B cell (primary cell): ENCODE measurements around the gene PPAN. TPM values are rescaled to one million over a fixed set of nuclear protein-coding genes. Genes with fewer than 3 reads are reported as not detected.
A peak's percentile ranks its signal among the peaks of the same experiment; 100 is the strongest.

ENCODE experiments used
- ATAC-seq: fragments of 200-7000 bp; cut with Tn5 transposase; one replicate; pipeline ENCODE4 v1.10.0; 2021; ENCODE audit warnings: low read depth, mild to moderate bottlenecking, moderate number of reproducible peaks, moderate library complexity
- CTCF ChIA-PET: fragments of 350-600 bp; sonication (Branson Sonifier 250); formaldehyde crosslinking; loops from one replicate; lab custom pipeline; 2021; ENCODE audit warnings: antibody characterized with exemption, inconsistent platforms; lab: Charles Lee
- POLR2A ChIA-PET: fragments of 350-600 bp; sonication (Branson Sonifier 250); formaldehyde crosslinking; loops from one replicate; lab custom pipeline; 2021; ENCODE audit warnings: antibody characterized with exemption; lab: Charles Lee
- DNase-seq: peaks from one replicate; pipeline ENCODE4 v3.0.0; 2013
- H2AFZ ChIP-seq: 2 replicates; pipeline ENCODE4 v1.6.1; 2012; ENCODE audit warnings: mild to moderate bottlenecking, low read depth, low read length; ENCODE audit not compliant: insufficient read depth, poor library complexity, severe bottlenecking
- H3K27ac ChIP-seq, 2 donors: 1 replicate in 1 of 2; 2 replicates in 1 of 2; pipeline ENCODE4 v1.5.1; 2012 to 2013; ENCODE audit warnings: low read length in 2 of 2, mild to moderate bottlenecking in 2 of 2, moderate library complexity in 1 of 2
- H3K27me3 ChIP-seq, 4 experiments: fragments of 200-600 bp in 1 of 4; sonication (generic) in 1 of 4; replicated peaks in 1 of 4; 1 replicate in 2 of 4; 2 replicates in 2 of 4; pipeline versions ENCODE4 v1.6.1 to v1.7.0; 2013 to 2016; ENCODE audit warnings: low read length in 3 of 4, mild to moderate bottlenecking in 2 of 4, mixed read lengths in 1 of 4, moderate library complexity in 1 of 4; ENCODE audit not compliant: insufficient read depth in 4 of 4, control insufficient read depth in 3 of 4; ENCODE audit errors: control extremely low read depth in 1 of 4
- H3K36me3 ChIP-seq, 2 experiments: replicated peaks in 1 of 2; 1 replicate in 1 of 2; 2 replicates in 1 of 2; pipeline versions ENCODE4 v1.6.1 to v1.7.1; 2013; ENCODE audit warnings: low read length in 1 of 2; ENCODE audit not compliant: insufficient read depth in 2 of 2, control insufficient read depth in 1 of 2; ENCODE audit errors: control extremely low read depth in 1 of 2, extremely low read depth in 1 of 2
- H3K4me1 ChIP-seq, 2 donors: fragments of 200-600 bp in 1 of 2; sonication (generic) in 1 of 2; 1 replicate in 1 of 2; 2 replicates in 1 of 2; pipeline versions ENCODE4 v1.5.1 to v1.6.1; 2013 to 2017; ENCODE audit warnings: low read length in 2 of 2; ENCODE audit not compliant: control insufficient read depth in 2 of 2, insufficient read depth in 2 of 2
- H3K4me2 ChIP-seq: replicated peaks from 2 replicates; pipeline ENCODE3; 2012; ENCODE audit warnings: mild to moderate bottlenecking, low read depth, low read length; ENCODE audit not compliant: poor library complexity, severe bottlenecking
- H3K4me3 ChIP-seq, 5 experiments: fragments of 200-600 bp in 1 of 5; sonication (generic) in 1 of 5; 1 replicate in 3 of 5; 2 replicates in 2 of 5; pipeline versions ENCODE4 v1.5.1 to v1.7.0; 2011 to 2016; ENCODE audit warnings: low read length in 4 of 5, mild to moderate bottlenecking in 4 of 5, low read depth in 2 of 5, control low read depth in 1 of 5, moderate library complexity in 1 of 5; ENCODE audit not compliant: insufficient read depth in 1 of 5; ENCODE audit errors: control extremely low read depth in 1 of 5, extremely low read depth in 1 of 5
- H3K79me2 ChIP-seq: fragments of 200-600 bp; sonication (generic); one replicate; pipeline ENCODE4 v1.6.0; 2016; ENCODE audit warnings: low read length; ENCODE audit not compliant: control insufficient read depth, insufficient read depth
- H3K9ac ChIP-seq: fragments of 200-600 bp; sonication (generic); 2 replicates; pipeline ENCODE4 v1.6.1; 2017; ENCODE audit warnings: mild to moderate bottlenecking, low read length, moderate library complexity
- H3K9me3 ChIP-seq, 3 donors: one replicate each; pipeline versions ENCODE4 v1.6.1 to v1.7.1; 2013; ENCODE audit warnings: low read length in 2 of 3; ENCODE audit not compliant: control insufficient read depth in 2 of 3, insufficient read depth in 1 of 3; ENCODE audit errors: control extremely low read depth in 1 of 3
- H4K20me1 ChIP-seq: 2 replicates; pipeline ENCODE4 v1.6.0; 2012; ENCODE audit warnings: mild to moderate bottlenecking, low read length; ENCODE audit not compliant: insufficient read depth, control insufficient read depth, poor library complexity, severe bottlenecking
- H3K27ac Mint-ChIP-seq: one replicate; pipeline ENCODE4 v1.8.0; 2021; ENCODE audit warnings: mixed read lengths
- H3K27me3 Mint-ChIP-seq: one replicate; pipeline ENCODE4 v1.8.0; 2021; ENCODE audit warnings: mixed read lengths
- H3K4me1 Mint-ChIP-seq: one replicate; pipeline ENCODE4 v1.8.0; 2021; ENCODE audit warnings: mixed read lengths
- H3K4me3 Mint-ChIP-seq: one replicate; pipeline ENCODE4 v1.8.0; 2021; ENCODE audit warnings: mixed read lengths
- H3K9me3 Mint-ChIP-seq: one replicate; pipeline ENCODE4 v1.8.0; 2022; ENCODE audit warnings: mixed read lengths; ENCODE audit not compliant: insufficient read depth
- EZH2 ChIP-seq: IDR thresholded peaks from 2 replicates; pipeline ENCODE4 v1.6.1; 2012; ENCODE audit warnings: borderline replicate concordance, low read depth, mild to moderate bottlenecking, moderate library complexity, low read length; ENCODE audit not compliant: insufficient read depth, poor library complexity, severe bottlenecking
- WGBS: methylation state at CpG from one replicate; pipeline ENCODE4 v1.1.5; 2013; ENCODE audit warnings: missing lambda C conversion rate; ENCODE audit not compliant: insufficient coverage; 5-methylcytosine and 5-hydroxymethylcytosine counted together
- intact Hi-C: fragments of 100-400 bp; cut with micrococcal nuclease; formaldehyde crosslinking; loops from one replicate; pipeline ENCODE4 v1.10.0; 2022
- polyA plus RNA-seq: library from polyadenylated mRNA; depleted of rRNA; stranded (reverse); fragments of >200 nt; gene quantifications from 2 replicates; pipeline ENCODE4 v1.2.3, GENCODE V29; 2012
- total RNA-seq, 2 donors: library from RNA; stranded (reverse); fragments of 120-200 nt in 1 of 2; gene quantifications; 1 replicate in 1 of 2; 2 replicates in 1 of 2; pipeline versions ENCODE4 v1.2.3 to v1.2.4, GENCODE V29; 2013 to 2022
- TF ChIP-seq, protein P1 (sequence below): fragments of 200-600 bp; IDR thresholded peaks from one replicate; pipeline ENCODE4 v1.8.0; 2022; ENCODE audit warnings: antibody characterized with exemption, mild to moderate bottlenecking

The PPAN gene
- total and polyA plus RNA-seq, 2 donors (not counting 1 experiment from before 2014, with no cell fraction given) = 42.2 to 88.0 TPM

DNA sequence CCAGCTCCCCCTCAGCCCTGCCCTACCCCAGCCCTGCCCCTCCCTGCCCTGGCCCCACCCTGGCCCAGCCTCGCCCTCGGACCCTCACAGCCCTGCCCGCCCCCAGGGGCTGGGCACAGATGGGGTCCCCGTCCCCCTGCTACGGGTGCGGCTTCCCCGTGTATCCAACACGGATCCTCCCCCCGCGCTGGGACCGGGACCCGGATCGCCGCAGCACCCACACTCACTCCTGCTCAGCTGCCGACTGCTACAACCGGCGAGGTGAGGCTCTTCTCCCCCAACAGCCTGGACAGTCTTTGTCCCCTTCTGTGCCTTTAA lies 14.8 kb upstream of the PPAN start:
- Histone ChIP-seq H3K4me3 (no peak overlapping the region), H2AFZ (no peak overlapping the region), H3K27ac (peak overlapping the region in 1 of 2 donors; percentile 59), H3K36me3 (peaks cover 0 to 14% of the 10 kb centered on the region in 2 experiments), H3K79me2 (peaks cover 8% of the 10 kb centered on the region), H4K20me1 (no peaks in the 10 kb centered on the region), H3K4me1 (peaks cover 13 to 34% of the 10 kb centered on the region in 2 donors), H3K9me3 (peaks cover 0 to 4% (median 4%) of the 10 kb centered on the region in 3 donors), H3K9ac (no peak overlapping the region), H3K27me3 (no peaks in the 10 kb centered on the region), H3K4me2 (no peak overlapping the region)
- intact Hi-C loops = no loop called here
- ChIA-PET CTCF (no interaction called here), POLR2A (interaction anchor here (0.9 to 1.2 kb wide), 2 partner anchors 10 to 11 kb away, joined by 3 to 12 read pairs; partner anchors contain the start of gene ANGPTL6)
- TF ChIP-seq EZH2 = no peak
- TF ChIP-seq, protein P1, sequence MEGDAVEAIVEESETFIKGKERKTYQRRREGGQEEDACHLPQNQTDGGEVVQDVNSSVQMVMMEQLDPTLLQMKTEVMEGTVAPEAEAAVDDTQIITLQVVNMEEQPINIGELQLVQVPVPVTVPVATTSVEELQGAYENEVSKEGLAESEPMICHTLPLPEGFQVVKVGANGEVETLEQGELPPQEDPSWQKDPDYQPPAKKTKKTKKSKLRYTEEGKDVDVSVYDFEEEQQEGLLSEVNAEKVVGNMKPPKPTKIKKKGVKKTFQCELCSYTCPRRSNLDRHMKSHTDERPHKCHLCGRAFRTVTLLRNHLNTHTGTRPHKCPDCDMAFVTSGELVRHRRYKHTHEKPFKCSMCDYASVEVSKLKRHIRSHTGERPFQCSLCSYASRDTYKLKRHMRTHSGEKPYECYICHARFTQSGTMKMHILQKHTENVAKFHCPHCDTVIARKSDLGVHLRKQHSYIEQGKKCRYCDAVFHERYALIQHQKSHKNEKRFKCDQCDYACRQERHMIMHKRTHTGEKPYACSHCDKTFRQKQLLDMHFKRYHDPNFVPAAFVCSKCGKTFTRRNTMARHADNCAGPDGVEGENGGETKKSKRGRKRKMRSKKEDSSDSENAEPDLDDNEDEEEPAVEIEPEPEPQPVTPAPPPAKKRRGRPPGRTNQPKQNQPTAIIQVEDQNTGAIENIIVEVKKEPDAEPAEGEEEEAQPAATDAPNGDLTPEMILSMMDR = no peak
- H3K4me3 Mint-ChIP-seq = no peak overlapping the region
- peak overlapping the region; percentile 91 for H3K27ac Mint-ChIP-seq
- no peak for DNase-seq
- ATAC-seq = no peak
- 98% methylated on average over 17 of the region's 17 CpGs for WGBS
- no peaks in the 10 kb centered on the region for H3K27me3 Mint-ChIP-seq
- H3K9me3 Mint-ChIP-seq = no peaks in the 10 kb centered on the region
- H3K4me1 Mint-ChIP-seq = peaks cover 33% of the 10 kb centered on the region

DNA sequence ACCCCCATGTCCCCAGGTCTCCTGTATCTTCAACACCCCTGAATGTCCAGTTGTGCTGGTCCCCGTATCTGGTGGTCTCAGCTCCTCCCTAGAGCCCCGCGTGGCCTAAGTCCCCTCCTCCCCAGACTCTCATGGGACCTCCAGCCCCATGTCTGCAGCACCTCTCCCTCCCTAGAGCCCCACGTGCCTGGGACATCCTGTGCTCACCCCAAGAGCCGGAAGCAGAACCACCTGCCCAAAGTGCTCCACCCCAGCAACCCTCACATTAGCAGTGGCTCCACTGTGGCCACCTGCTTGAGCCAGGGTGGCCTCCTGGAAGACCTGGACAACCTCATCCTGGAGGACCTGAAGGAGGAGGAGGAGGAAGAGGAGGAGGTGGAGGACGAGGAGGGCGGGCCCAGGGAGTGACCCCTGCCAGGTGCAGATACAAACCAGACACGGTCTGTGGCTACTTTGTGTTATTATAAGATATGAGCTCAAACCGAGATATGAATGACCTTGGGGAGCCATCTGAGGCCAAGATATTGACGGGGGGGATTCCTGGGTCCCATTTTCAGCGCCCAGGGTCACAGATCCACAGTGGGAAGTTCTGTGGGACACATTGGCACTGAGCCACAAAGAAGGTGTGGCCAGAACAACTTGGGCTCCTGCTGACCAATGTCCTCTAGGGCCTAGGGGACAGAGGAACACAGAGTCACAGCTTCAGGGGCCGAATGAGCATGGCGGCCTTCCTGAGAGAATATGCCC lies 14.1 kb upstream of the PPAN start:
- POLR2A ChIA-PET = interaction anchor here (0.6 to 1.2 kb wide), 3 partner anchors 9 to 10 kb away, joined by 3 to 12 read pairs (median 5); partner anchors contain the start of gene ANGPTL6
- H3K4me3 Mint-ChIP-seq = peak overlapping the region; percentile 64
- H3K27ac Mint-ChIP-seq = peak overlapping the region; percentile 91

More for the DNA sequence above, 14.1 kb upstream of the PPAN start:
- no peak overlapping the region for H3K4me3 ChIP-seq
- peaks cover 0 to 14% of the 10 kb centered on the region in 2 experiments for H3K36me3 ChIP-seq
- H3K27ac ChIP-seq = peak overlapping the region; percentile 59 to 64
- no peaks in the 10 kb centered on the region for H4K20me1 ChIP-seq
- WGBS = 71% methylated on average over 12 of the region's 13 CpGs
- no peak overlapping the region for H2AFZ ChIP-seq
- Mint-ChIP-seq H3K9me3 (no peaks in the 10 kb centered on the region), H3K4me1 (peaks cover 33% of the 10 kb centered on the region), H3K27me3 (no peaks in the 10 kb centered on the region)
- H3K9me3 ChIP-seq = peaks cover 0 to 4% (median 4%) of the 10 kb centered on the region in 3 donors
- DNase-seq = peak; percentile 62
- intact Hi-C loops = no loop called here
- ATAC-seq = no peak
- no peak overlapping the region for H3K9ac ChIP-seq
- peak overlapping the region; percentile 34 for H3K4me2 ChIP-seq
- H3K4me1 ChIP-seq = peaks cover 17 to 35% of the 10 kb centered on the region in 2 donors
- CTCF ChIA-PET = no interaction called here
- TF ChIP-seq, protein P1 = no peak
- TF ChIP-seq EZH2 = no peak
- H3K27me3 ChIP-seq = no peaks in the 10 kb centered on the region
- peaks cover under 1% of the 10 kb centered on the region for H3K79me2 ChIP-seq
